ENCODE data around the gene ZNF165. TPM values are rescaled to one million over a fixed set of nuclear protein-coding genes. Genes with fewer than 3 reads are reported as not detected.

Gene ZNF165
- total and polyA plus RNA-seq, 2 of the 13 experiments (the other 11 are each of a cell fraction or from before 2014, with no cell fraction given) = 0.58 to 8.6 TPM

DNA sequence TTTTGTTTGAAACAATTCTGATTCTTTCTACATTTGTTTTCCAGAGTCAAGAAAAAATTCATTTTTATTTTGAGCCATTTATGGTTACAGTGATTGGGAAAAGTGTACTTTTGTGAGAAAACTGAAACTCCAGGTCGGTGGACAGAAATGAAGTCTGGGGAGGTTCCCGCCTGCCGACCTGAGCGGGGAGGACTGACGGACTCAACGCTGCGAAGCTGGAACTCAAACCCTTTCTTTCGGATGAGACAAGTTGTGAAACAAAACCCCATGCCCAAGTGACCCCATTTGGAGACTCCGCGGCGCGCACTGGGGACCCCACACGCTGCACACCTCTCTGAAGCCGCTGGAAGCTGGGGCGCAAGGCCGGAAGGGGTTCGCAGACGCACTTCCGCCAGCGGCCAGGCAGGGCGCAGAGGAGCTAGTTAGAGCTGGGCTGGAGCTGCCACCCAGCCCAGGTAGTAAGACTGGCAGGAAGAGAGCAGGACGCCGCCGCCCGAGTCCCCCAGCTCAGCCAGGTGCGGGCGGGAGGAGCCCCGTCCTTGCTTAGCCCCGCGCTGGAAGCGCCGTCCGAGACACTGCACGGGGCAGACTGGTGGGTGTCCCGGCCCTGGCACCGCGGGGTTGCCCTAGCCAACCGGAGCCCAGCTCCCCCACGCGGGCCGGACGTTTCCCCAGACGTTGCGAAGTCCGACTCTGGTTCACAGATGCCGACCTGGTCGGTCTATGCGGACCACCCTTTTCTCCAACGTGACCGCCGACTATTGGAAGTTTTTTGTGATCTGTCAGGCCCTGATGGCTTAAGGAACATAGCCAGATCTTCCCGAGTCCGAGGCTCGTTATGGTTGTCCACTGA lies 24.2 kb downstream of the ZNF165 start (continued):
- TF ChIP-seq ZNF318 (CRISPR knock-in tag; IDR thresholded peaks at IDR 0.05) (no peak), ZNF484 (CRISPR knock-in tag; IDR thresholded peaks at IDR 0.05; ENCODE audit: borderline replicate concordance, low read depth) (0 out of 2 replicates have a peak, but pooled peaks have one; percentile 92), IKZF5 (CRISPR knock-in tag; IDR thresholded peaks at IDR 0.05) (peak; percentile 43; the same call in 1 of the 2 replicates), CAMTA2 (CRISPR knock-in tag; IDR thresholded peaks at IDR 0.05; ENCODE audit: borderline replicate concordance) (no peak), ZNF512B (CRISPR knock-in tag; IDR thresholded peaks at IDR 0.05; ENCODE audit: borderline replicate concordance) (peak; percentile 52; the same call in 1 of the 2 replicates), NONO (IDR thresholded peaks at IDR 0.05) (no peak), NONO (CRISPR knock-in tag; conservative IDR thresholded peaks at IDR 0.05) (peak; percentile 79; the same call in 1 of the 2 replicates), RORA (CRISPR knock-in tag; IDR thresholded peaks at IDR 0.05) (no peak), PRDM4 (CRISPR knock-in tag; IDR thresholded peaks at IDR 0.05; ENCODE audit: borderline replicate concordance) (no peak), ISL2 (CRISPR knock-in tag; IDR thresholded peaks at IDR 0.05) (peak; percentile 84; the same call in 1 of the 2 replicates), FOXP1 (IDR thresholded peaks at IDR 0.05) (no peak), FOXP1 (CRISPR knock-in tag; IDR thresholded peaks at IDR 0.05) (no peak)

All from HepG2 (cell line).